IPS-18c (cell line): ENCODE results near the gene ASPDH.

Experiments used
- H3K4me3 ChIP-seq: 2 replicates; pipeline ENCODE4 v1.7.0; 2013; ENCODE audit warnings: low read depth, mild to moderate bottlenecking, low read length, moderate library complexity; ENCODE audit not compliant: insufficient read depth
- H3K9me3 ChIP-seq: one replicate; pipeline ENCODE4 v1.6.1; 2013; ENCODE audit warnings: mild to moderate bottlenecking, low read length, moderate library complexity; ENCODE audit not compliant: control insufficient read depth, insufficient read depth

ASPDH gene

DNA sequence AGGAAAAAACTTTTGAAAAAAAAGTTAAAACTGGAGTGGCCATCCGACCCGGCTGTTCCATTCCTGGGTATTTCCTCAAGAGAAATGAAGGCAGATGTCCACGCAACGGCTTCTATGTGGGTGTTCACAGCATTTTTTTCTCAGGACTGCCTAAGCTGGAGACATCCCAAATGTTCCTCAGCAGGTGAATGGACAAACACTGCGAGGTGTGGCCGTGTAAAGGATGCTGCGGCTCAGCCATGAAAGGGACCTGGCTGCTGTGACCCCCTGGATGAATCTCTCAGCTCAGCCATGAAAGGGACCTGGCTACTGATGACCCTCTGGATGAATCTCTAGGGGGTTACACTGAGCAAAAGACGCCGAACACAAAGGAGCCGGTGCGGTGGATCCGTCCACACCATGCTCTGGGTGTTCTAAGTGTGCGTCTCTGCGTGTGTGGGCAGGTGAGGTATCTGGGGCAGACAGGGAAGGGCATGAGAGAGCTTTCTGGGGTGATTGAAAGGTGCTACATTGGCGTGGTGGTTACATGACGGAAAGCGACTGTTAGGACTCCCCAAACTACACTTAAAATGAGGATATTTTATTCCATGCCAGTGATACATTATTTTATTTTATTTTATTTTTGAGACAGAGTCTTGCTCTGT, 7.2 kb upstream of the ASPDH start:
- H3K4me3 ChIP-seq = no peak overlapping the region
- H3K9me3 ChIP-seq = no peaks in the 10 kb centered on the region

DNA sequence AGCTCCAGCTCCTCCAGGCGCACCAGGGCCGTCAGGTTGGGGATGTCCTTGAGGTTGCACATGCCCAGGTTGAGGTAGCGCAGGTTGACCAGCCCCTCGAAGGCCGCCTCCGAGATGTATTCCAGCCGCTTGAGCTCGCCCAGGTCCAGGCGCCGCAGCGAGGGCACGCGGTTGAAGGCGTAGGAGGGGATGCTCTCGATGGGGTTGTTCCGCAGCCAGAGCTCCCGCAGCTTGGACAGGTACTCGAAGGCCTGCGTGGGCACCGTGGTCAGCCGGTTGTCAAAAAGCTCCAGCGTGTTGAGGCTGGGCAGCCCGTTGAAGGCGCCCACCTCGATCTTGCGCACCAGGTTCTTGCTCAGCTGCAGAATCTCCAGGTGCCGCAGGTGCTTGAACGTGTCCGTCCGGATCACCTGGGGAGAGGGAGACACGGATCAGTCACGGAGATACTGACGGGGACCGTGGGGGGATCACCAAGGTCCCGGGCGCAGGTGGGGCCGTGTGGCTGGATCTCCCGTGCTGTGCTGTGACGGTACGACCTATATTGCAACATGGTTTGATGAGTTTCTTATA, 5.4 kb upstream of the ASPDH start:
- Histone ChIP-seq H3K4me3 (no peak overlapping the region), H3K9me3 (no peaks in the 10 kb centered on the region)

DNA sequence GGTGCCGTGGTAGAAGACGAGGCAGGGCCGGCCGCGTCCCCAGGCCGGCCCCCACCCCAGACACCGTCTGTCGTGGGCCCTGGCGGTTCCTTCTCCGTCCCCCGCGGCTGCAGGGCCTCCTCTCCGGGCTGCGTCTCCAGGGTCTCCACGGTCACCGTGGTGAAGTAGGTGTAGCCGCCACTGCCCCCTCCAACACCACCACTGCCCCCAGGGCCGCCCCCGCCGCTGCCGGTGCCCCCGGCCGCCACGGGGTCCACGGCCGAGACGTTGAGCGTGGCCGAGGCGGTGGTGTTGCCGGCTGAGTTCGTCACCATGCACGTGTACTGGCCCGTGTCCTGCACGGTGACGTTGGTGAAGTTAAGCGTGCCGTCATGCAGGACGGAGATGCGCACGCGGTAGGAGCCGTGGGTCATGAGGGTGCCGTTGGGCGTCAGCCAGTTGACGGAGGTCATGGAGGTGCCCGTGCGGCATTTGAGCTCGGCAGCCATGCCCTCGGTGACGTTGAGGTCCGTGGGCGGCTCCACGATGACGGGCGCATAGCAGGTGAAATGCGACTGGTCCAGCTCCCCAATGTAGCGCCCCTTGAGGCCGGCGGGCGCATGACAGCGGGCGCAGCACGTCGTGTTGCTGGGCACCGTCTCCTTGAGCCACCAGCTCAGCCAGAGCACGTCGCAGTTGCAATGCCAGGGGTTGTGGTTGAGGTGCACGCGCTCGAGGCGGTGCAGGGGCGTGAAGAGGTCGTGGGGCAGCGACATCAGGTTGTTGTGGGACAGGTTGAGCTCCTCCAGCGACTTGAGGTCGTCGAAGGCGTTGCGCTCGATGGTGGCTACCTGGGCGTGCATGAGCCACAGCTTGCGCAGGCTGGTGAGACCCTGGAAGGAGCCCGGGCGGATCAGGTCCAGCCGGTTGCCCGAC, 4.6 kb upstream of the ASPDH start:
- Histone ChIP-seq H3K4me3 (no peak overlapping the region), H3K9me3 (no peaks in the 10 kb centered on the region)

DNA sequence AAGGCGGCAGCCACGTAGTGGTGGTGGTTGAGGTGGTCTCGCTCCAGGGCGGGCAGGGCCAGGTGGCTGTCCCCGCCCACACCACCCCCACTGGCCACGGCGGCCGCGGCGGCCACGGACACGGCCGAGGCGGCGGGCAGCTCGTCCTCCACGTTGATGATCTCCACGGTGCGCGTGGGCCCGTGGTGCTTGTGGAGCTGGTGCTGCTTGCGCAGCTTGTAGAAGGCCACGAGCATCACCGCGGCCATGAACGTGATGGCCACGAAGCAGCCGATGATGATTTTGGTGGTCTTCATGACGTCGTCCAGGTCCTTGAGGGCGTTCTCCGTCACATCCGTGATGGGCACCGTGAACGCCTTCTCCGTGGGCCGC, 4.0 kb upstream of the ASPDH start:
- Histone ChIP-seq H3K9me3 (no peaks in the 10 kb centered on the region), H3K4me3 (no peak overlapping the region)

DNA sequence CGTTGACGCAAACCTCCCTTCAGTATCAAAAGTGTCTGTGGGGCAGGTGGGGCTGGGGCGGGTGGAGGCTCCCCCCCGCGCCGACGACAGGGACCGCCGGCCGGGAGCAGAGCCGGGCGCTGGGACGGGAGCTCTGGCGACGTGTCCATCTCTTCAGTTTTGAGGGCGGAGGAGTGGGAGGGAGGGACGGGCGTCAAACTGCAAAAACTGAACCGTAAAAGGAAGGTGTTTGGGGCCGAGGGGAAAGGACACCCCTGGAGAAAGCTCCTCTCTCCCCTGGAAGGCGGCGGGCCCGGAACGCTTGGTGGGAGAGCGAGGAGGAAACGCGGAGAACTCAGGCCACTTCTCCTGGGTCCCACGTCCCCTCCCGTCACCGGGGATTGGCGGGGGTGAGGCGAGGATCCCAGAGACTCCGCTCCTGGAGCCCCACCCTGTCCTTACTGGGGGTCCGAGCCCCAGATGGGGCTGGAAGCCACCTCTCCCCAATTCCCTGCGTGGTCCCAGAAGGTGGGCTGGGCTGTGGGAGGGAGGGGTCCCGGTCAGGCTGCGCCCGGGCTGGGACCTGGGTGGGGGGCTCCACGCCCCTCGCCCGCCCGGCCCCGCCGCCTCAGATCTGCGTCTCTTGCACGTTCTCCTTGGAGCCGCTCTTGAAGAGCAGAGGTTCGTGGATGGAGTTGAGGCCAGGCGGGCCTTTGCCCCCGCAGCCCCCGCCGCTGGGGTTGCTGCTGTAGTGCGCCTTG, 3.4 kb upstream of the ASPDH start:
- Histone ChIP-seq H3K9me3 (no peaks in the 10 kb centered on the region), H3K4me3 (no peak overlapping the region)

DNA sequence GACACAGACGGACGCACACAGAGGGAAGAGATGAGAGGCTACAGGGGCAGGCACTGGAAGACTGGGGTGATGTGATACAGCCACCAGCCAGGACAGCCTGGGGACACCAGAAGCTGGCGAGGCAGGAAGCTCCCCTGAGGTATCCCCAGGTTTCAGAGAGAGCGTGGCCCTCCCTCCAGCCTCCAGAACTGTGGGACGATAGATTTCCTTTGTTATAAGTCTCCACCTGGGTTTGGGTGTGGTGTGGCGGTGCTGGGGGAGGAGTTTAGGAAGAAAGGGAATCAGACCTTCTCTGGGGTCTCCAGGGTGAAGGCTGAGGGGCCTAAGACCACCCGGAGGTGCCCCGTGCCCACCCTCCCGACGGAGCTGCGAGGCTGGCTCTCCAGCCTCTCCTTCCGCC, 2.7 kb upstream of the ASPDH start:
- Histone ChIP-seq H3K9me3 (no peaks in the 10 kb centered on the region), H3K4me3 (no peak overlapping the region)

DNA sequence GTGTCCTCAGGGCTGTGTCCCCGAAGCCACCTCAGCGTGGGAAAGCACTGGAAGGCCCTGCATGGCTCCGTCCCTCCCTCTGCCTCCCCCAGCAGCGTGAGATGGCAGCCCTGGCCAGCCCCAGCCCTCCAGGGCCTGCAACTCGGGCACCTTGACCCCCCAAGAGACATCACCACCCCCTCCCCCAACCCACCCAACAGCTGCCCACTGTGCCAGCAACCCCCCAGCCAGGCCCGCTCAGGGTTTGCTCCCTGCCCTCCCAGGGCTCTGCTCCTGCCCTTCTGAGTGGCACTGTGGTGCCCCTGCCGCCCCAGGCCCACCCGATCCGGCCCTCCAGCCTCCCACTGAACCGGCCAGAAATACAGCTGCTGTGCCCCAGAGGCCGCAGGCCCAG, 1.5 kb upstream of the ASPDH start:
- no peak overlapping the region for H3K4me3 ChIP-seq
- no peaks in the 10 kb centered on the region for H3K9me3 ChIP-seq

DNA sequence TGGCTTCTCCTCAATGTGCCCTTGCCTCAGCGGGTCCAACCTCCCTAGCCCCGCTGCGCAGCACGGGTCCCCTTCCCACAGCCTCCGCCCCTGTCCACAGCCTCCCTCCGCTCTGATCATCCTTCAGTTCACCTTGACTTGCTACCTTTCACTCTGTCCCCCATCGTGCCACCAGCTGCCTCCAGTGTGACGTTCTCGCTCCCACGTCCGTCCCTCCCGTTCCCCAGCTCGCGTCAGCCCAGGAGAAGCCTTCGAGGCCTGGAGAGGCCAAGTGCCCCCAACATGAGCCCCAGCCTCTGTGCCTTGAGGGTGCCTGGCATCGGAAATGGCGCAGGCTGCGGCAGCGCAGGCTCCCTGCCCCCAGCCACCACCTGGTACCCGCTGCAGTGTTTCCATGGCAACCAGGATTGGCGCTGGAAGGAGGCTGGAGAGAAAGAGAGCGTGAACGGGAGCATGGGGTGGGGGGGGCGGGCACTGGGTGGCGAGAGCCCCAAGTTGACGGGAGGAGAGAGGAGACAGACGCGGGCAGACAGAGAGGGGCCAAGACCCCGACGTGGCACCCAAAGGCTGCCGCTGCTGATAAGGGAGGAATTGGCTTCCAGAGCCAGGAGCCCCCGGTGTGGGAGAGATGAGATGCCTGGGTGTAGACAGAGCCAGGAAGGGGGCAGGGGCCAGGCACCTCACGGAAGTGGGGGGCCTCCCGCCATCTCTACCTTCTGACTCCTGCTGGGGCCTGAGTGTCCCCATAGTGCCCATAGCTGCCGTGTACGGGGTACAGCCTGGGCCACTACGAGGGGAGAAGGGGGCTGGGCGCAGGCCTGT, 844 bp upstream of the ASPDH start:
- Histone ChIP-seq H3K9me3 (no peaks in the 10 kb centered on the region), H3K4me3 (no peak overlapping the region)

DNA sequence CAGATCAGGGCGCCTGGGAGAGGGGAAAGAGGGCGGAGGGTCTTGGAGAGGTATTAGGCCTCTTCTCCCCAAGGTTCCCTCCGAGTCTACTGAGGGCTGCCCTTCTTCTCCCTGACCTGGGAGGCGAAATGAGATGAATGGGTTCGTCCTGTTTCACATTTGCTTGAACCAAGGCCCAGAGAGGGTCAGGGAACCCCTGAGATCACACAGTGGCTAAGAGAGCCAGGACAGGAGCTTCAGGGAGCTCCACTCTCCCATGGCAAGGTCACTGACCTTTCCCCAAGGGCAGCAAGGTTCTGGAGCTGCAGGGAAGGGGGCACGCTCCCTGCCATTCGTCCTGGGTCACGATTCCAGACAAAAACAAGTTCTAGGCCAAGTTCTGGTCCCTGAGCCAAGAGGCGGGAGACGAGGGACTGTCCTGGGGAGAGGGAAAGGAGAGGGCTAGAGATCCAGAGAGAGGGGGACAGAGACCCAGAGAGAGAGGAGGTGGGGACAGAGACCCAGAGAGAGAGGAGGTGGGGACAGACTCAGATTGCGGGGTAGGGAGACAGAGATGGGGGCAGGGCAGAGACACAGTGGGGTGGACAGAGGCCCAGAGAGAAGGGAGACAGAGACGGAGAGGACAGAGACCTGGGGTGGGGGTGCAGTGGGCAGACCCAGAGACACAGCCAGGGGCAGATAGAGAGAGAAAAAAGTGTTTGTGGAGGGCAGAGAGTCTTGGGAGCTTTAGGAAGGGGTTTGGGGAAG, 541 bp downstream of the ASPDH start:
- H3K9me3 ChIP-seq = no peaks in the 10 kb centered on the region

DNA sequence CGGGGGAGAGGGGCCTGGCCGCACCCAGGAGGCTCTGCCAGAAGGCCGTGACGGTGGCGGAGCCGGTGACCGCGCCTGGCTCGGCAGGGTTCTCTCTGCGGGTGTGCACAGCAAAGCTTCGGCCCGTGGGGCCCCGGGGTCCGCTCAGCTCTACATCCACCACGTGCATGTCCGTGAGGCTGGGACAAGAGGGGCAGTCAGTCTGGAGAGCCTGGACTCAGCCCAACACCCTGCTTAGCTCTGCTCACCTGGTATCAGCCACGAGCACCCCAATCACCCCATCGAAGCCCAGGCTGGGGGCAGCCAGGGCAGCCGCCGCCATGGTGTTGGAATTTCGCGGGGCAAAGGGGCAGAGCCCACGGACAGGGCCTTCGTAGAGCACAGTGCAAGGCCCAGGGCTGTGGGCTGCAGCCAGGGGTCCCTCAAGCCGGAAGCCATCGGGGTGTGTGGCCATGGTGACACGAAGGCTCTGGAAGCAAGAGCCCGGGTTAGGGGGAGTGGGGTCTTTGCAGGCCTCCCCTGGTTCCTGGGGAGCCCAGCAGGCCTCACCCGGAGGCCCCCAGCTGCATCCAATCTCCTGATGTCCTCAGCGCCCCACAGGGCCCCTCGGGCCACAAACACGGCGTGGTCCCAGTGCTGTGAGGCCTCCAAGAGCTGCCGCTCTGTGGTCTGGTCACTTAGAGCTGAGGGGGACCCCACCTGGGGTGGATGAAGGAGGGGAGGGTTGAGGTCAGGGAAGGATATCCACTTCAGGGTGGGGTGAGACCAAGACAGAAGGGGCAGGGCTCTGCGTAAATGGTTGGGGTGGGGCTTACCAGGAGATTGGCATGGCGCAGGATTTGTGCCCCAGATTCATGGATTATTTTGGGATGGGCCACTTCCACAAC, 1.4 kb downstream of the ASPDH start:
- H3K4me3 ChIP-seq = peak overlapping the region; percentile 62; the same call in 1 of the 2 replicates

More for the DNA sequence above, 541 bp downstream of the ASPDH start:
- no peak overlapping the region for H3K4me3 ChIP-seq

DNA sequence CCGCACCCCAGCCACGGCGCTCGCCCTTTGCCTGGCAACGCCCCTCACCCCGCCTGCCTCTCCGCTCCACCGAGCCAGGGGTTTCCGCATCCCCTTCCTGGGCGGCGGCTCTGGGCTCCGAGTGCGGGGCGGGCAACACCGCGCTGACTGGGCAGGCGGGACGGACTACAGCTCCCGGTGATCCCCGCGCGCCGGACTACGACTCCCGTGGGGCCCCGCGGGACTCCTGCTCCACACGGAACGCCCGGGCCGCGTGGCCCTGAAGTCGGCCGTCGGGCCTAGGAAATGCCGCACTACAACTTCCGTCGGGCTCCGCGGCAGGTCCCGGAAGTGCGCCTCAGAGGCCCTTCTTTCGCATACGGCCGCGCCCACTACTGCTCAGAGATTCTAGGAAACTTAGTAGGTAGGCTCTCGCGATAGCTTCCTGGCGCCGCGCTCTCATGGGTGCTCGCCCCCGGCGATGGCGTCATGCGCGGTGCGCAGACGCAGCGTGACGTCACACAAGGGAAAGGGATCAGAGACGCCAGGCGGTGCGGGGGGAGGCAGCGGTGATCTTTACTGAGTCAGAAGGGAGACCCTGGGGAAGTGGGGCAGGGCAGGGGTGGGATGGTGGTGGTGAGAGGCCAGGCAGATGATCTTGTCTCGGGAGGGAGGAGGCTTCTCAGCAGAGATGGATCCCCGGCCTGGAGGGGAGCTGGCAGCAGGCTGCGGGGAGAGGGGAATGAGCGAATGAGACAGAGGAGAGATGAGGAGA, 2.5 kb downstream of the ASPDH start, which contains the start of gene JOSD2:
Gene JOSD2, minus strand, starts transcription at position 123 of the 754 bp plus-strand sequence. CDS start 760 bp downstream, outside the sequence.
- peak within 1 kb of the TSS; percentile 62 for H3K4me3 ChIP-seq
- H3K9me3 ChIP-seq = no peaks in the 10 kb centered on the region

More for the DNA sequence above, 1.4 kb downstream of the ASPDH start:
- H3K9me3 ChIP-seq = no peaks in the 10 kb centered on the region

DNA sequence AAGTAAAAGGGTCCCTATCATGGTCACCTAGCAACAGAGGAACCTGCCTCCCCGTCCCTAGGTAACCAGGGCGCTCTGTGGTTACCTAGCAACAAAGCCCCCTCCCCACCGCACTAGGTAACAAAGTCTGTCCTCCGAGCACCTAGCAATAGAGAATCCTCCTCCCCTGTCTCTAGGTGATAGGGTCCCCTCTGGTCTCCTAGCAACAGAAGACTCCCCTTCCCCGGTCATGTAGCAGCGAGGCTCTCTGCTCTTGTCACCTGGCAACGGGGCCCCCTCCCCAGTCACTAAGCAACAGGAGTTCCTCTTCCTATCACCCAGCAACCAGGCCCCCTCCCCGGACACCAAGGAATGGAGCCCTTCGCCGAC, 3.0 kb downstream of the ASPDH start:
- Histone ChIP-seq H3K9me3 (no peaks in the 10 kb centered on the region), H3K4me3 (peak overlapping the region; percentile 62)

DNA sequence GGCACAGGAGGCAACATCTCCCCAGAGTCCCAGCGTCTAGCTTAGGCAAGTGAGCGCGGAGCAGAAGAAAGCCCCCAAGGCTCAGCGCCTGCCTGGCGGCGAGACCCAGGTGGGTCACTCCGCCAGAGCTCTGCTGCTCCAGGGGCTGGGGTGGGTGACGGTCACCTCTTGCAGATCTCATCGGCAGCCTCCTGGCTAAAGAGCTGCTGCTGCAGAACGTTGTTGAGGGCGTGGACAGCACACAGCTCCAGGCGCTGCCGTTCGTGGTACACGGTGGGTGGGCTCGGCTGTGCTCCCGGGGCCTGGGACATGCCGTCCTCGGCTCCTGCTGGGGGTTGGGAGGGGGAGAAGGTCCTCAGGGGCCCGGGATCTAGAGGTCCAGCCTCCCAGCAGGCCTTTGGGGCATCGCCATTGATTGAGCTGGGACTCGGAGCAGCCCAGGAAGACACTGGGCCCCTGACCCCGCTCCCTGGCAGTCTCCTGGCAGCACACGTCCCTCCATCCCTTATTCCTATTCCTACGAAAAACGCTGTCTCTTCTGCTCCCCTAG, 3.5 kb downstream of the ASPDH start:
- Histone ChIP-seq H3K4me3 (peak overlapping the region; percentile 62), H3K9me3 (no peaks in the 10 kb centered on the region)

DNA sequence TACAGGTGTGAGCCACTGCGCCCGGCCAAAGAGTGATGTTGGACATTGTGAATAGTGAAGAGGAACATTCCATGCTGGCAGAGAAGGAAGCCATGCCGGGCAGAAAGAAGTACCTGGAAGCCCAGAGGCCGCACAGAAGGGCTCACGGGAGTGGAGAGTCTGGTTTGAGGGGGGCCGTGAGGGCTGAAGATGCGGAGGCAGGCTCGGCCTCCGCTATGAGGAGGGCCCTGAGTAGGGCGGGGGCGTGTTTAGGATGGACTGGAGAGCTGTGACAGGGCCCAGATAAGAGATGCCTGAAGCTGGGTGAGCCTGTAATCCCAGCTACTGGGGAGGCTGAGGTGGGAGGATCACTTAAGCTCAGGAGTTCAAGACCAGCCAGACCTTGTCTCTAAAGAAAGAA, 4.3 kb downstream of the ASPDH start:
- Histone ChIP-seq H3K9me3 (no peaks in the 10 kb centered on the region), H3K4me3 (no peak overlapping the region)

DNA sequence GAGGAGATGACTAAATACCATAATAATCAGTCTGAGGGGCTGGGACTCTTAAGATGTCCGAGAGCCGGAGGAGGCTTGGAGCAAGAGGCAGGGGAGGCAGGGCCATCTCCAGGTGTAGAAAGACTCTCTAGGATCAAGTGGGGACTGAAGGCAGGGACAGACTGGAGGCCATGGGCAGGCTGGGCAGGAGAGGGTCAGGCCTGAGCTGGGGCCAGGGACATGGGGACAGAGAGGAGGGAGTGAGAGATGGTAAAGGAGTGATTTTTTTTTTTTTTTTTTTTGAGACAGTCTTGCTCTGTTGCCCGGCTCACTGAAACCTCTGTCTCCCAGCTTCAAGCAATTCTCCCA, 4.9 kb downstream of the ASPDH start:
- Histone ChIP-seq H3K9me3 (no peaks in the 10 kb centered on the region), H3K4me3 (no peak overlapping the region)
